T-helper 9 cell (primary cell): ENCODE results near the gene CLP1.
"Not testable (repeated sequence)": the region's sequence is repeated elsewhere in the genome, so short reads cannot be mapped to it uniquely, and the experiment has no call there.

ENCODE experiments used
- DNase-seq: peaks from one replicate; pipeline ENCODE4 v3.0.0-alpha.2; 2020

Gene CLP1

DNA sequence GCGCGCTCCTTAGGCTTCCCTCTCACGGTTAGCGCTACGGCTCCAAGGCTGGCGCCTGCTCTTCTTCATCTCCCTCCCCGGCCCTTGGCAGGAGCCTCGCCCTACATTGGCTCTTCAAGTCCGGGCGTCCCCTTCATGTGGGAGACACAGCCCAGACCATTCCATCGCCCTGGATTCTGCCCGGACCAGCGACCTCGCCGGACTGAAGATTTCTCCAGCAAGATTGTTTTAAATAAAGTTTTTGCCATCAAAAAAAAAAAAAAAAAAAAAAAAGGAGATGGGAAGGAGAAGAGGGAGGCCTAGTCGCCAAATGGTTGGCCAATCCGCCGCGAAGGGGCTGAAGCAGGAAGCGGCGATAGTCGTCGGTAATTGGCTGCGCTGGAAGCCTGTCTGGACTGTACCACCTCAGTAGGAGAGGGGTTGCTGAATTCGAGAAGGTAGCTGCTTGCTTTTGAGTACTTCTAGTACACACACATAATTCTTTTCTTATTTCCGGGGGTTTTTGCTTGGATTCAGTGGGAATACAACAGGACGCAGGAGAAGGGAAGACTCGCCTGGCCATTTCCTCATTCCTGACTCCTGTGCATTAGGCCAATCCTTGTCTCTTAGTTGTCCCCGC, 9.7 kb downstream of the CLP1 start:
- peak; percentile 86 for DNase-seq

DNA sequence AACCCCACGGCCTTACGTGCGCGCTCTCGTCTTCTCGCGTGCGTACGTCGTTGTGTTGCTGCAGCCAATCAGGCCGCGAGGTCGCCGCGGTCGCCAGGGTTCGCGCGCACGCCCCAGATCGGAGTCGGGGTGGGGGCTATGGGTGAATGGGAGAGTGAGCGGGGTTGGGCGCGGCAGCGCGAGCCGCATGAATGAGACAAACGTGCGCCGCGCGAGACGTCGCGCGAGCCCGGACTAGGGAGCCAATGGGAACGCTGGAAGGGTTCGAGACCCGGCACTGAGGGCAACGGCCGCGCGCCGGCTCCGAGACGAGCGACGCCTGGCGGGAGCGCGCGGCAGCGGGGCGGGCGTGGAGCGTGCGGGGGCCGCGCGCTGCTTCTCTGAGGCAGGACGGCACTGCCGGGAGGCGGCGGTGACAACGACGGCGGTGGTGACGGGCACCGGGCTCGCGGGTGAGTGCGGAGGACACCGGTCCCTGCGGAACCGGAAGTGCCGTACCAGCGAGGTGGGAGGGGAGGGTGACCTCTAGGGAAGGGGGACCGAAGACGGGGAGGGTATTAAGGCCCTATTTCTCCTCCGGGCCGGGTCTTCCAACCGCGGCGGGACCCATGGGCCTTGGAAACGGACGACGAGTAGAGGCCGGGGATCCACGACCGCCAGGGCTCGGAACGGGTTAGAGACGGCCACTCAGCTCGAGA, 10.3 kb downstream of the CLP1 start, which contains the start of gene ZDHHC5:
TSS of gene ZDHHC5 (plus strand) at position 379 of the 698 bp plus-strand sequence. CDS start 4,977 bp downstream, outside the sequence.
- peak; percentile 98 for DNase-seq

DNA sequence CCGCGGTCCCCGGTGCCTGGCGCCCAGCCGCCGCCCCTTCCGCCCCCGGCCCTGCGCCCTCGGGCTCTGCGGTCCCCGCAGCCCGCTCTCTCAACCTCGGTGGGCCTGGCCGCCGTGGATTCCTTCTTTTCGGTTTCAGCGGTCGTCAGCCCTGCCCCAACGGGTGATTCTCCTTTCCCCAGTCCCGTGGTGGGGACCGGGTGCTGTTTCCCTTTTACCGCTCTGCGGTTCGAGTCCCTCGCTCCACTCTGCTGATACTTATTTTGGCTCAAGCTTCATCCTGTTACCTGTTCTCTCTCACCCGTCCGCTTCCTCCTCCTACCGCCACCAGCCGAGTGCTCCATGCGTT, 10.8 kb downstream of the CLP1 start:
- DNase-seq: no peak

DNA sequence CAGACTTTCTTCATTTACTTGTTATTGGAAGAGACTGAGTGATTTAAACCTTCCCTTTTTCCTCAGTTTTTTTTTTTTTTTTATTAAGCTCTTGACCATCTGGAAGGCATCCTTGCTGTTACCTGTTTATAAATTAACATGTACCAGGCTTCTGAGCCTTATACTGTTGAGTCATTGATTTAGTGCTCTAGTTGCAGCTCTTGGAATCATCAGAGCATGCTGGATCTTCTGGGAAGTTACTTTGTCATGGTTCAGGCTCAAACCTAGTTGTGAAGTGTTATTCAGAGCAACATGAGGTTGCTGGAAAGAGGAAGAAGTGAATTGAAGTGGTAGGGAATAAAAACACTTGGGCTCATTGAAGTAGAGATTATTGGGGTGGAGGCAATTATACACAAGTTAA, 16.7 kb downstream of the CLP1 start:
- no peak for DNase-seq

DNA sequence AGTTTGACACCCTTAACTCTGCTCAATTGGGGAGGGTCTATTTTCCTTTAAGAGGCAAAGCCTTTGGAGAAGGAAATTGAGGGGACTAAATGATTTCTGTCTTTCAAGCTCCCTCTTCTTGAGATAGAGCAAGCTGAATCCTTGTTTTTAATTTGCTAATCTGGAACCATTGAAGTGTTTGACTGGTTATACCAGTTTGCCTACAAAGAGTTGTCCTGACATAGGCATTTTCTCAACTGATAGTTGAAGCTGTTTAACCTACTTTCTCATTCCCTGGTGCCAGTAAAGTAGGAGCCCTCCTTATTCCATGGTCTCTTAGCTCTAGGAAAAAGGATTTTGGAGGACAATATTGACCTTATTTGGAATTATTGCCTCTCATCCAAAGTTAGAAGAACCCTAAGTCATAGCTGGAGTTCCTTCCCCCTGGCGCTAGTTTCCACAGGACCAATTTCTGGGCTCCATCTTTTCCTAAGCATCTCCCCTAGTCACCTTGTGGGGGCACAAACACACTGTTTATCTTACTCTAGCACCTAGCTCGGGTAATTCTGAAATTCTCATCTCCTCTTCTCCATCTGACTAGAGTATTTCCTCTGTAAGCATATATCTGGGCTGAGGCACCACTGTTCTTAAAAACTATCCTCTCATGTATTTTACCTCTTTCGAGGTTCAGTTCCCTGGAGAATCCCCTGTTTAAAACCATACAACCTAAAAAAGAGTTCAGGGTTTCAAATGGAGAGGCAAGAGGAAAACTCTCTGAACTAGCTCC, 17.8 kb downstream of the CLP1 start:
- no peak for DNase-seq

DNA sequence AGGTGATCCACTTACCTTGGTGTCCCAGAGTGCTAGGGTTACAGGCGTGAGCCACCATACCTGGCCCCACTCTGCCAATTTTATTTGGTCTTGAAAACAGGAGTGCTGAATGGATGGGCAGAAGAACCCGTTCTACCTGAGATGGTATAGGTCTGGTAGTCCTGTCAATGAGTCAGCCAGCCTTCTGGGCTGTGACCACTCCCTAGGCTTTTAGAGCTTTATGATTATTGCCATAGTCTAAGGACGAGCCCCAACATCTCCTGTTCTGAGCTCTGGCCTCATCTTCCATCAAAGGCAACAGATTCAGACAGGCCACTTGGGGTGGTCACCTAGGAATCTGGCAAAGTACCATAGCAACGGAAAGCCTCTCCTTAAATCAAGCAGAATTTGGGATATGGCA, 21.8 kb downstream of the CLP1 start:
- no peak for DNase-seq

DNA sequence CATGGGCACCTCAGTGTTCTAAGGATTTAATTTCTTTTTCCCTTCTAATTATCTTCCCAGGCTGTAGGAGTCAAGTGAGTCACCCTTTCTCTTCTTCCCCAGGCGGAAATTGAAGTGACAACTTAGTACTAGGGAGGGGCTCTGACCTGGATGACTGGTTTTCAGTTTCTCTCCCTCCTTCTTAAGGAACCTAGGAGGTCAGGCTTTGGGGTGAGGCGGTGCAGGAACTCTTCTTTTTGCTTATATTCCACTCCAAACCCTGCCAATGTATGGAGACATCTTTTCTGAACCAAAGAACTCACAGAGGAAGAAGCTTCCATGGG, 23.0 kb downstream of the CLP1 start:
- DNase-seq: no peak

DNA sequence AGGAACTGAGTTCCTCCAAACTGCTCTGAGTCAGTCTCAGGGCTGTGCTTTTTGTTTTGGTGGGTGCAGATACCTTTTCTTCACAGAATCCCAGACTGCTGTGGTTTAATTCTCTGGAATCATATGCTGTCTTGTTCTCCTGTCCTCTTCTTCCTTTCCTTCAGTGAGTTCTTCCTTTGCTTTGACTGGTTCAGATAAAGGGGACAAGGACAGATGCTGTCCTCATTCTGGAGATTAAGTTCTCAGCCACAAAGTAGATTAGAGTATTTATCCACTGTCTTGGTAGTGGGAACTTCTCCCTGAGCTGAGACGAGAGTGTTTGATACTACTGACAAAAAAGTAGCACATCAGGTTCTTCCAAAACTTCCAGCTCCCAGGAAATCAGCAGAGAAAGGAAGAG, 23.6 kb downstream of the CLP1 start:
- DNase-seq: no peak

DNA sequence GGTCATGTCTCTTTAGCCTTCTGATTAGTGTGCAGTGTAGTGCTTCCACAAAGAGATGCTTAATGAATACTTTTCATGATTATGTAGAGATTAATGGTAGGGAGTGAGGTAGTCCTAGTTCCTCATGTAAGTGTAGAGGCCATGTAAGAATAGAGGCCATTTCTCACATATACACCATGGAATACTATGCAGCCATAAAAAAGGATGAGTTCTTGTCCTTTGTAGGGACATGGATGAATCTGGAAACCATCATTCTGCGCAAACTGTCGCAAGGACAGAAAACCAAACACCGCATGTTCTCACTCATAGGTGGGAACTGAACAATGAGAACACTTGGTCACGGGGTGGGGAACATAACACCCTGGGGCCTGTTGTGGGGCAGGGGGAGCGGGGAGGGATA, 32.9 kb downstream of the CLP1 start:
- not testable (repeated sequence) for DNase-seq

DNA sequence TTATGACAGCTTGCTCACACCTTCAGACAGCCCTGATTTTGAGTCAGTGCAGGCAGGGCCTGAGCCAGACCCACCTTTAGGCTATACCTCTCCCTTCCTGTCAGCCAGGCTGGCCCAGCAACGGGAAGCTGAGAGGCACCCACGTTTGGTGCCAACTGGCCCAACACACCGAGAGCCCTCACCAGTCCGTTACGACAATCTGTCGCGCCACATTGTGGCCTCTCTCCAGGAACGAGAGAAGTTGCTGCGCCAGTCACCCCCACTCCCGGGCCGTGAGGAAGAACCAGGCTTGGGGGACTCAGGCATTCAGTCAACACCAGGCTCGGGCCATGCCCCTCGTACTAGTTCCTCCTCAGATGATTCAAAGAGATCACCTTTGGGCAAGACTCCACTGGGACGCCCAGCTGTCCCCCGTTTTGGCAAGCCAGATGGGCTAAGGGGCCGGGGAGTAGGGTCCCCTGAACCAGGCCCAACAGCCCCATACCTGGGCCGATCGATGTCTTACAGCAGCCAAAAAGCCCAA, 41.3 kb downstream of the CLP1 start:
- no peak for DNase-seq

DNA sequence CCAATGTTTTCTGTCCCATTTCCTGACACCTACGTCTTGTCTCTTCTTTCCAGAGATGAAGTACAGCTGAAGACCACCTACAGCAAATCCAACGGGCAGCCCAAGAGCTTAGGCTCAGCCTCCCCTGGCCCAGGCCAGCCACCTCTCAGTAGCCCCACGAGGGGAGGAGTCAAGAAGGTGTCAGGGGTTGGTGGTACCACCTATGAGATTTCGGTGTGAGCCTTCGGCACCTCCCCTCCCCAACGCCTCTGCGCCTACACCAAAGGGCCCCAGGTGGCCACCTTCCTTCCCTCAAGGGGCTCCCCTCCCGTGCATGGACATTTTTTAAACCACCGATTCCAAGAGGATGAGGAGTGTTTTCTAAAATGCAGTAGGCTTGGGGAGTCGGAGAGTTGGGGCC, 42.3 kb downstream of the CLP1 start:
- no peak for DNase-seq

DNA sequence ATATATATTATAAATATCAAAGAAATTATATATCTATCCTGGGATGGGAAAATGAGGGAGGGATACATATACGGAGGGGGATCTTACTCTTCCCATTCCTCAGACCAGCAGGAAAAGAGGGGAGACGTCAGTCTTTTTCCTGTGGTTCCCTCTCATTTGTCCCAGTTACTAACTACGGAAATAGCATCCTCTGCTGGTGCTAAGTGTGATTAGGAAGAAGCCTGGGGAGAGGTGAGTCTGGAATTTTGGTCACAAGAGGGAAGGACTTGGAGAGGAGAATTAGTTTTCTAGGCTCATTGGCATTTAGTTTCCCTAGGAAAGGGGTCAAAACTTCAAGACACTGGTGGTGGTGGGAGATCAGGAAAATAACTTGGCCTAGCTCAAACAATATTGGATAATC, 42.9 kb downstream of the CLP1 start:
- DNase-seq: no peak

DNA sequence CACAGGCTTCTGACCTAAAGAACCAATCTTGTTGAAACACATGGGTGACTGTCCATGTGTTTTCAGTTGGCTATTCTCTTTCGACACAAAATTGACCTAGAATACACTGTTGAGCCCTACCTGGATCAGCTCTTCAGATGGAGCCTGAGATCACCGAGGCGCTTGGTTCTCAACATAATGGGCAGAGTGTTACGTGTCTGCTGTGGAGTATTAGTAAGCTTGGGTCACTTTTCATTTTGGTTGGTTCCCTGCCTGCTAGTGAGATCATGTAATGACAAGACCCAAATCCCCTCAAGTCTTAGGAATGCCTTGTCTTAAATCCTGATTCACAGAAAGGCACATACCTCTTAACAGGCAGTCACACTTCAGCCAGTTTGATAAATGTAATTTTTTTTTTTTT, 45.8 kb downstream of the CLP1 start:
- DNase-seq: no peak

DNA sequence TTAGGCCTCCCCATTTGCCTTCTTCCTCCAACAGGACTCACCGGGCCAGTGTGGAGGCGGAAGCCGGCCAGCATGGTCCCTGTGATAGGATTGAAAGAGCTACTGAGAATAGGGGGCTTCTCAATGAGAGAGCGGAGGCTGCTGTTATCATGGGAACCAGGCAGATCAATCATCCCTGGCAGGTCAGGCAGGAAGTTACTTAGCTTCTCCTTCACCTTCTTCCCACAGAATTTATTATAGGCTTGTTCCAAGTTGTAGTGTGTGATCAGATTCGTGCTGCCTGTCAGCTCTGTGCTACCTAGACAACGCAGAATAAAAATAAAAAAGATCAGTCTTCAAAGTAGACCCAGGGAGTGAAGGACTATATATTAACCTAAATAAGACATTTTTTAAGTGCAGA, 47.4 kb downstream of the CLP1 start:
- no peak for DNase-seq

DNA sequence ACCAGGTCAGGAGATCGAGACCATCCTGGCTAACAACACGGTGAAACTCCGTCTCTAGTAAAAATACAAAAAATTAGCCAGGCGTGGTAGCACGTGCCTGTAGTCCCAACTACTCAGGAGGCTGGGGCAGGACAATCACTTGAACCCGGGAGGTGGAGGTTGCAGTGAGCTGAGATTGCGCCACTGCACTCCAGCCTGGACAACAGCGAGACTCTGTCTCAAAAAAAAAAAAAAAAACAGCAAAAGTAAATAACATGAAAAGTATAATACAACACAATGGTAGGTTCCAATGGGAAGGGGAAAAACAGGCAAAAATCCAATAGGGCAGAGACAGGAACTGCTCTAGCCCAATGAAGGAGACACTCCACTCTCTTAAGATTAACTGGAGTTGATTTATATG, 47.9 kb downstream of the CLP1 start:
- not testable (repeated sequence) for DNase-seq

DNA sequence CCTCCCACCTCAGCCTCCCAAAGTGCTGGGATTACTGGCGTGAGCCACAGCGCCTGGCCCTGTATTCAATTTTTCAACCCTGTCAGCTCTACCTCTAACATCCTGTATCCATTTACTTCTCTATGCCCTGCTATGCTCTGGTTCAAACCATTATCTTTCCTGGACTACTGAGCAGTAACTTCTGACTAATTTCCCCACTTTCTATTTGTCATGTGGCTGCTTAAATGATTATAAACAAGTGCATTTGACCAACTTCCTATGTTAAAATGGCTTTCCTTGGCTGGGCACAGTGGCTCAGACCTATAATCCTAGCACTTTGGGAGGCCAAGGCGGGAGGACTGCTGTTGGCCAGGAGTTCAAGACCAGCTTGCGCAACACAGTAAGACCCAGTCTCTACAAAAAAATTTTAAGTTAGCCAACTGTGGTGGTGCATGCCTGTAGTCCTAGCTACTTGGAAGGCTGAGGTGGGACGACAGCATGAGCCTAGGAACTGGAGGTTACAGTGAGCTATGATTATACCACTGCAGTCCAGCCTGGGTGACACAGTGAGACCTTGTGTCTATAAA, 52.3 kb downstream of the CLP1 start:
- no peak for DNase-seq
